Measurements from ENCODE around the gene DAPK2. TPM values are rescaled to one million over a fixed set of nuclear protein-coding genes. Genes with fewer than 3 reads are reported as not detected.
A peak's percentile ranks its signal among the peaks of the same experiment; 100 is the strongest.

The DAPK2 gene
- total and polyA plus RNA-seq, 3 donors from 2014 or later: 3.6 to 7.7 (median 5.9) TPM

GRCh38 chr15:63945007-63945788, 101.1 kb downstream of the DAPK2 start:
- Histone ChIP-seq H3K9me3 (no peaks in the 10 kb centered on the region), H3K4me1 (peaks cover 11% of the 10 kb centered on the region), H3K4me3 (no peak overlapping the region), H3K27ac (no peak overlapping the region), H3K36me3 (ENCODE audit: low read depth, missing control alignments) (no peaks in the 10 kb centered on the region), H3K27me3 (no peaks in the 10 kb centered on the region)
- DNase-seq: peak; percentile 78
- intact Hi-C loops (cut with DNase I; ENCODE audit: low total_unique reads): no loop called here
- 51 to 61% methylated on average over 7 to 8 of the region's 8 CpGs for WGBS, 2 donors
- TF ChIP-seq CTCF (IDR thresholded peaks at IDR 0.05): peak; percentile 56 to 94 (median 73)
- TF ChIP-seq POLR2A (IDR thresholded peaks at IDR 0.05): no peak

GRCh38 chr15:63944681-63944955, 101.7 kb downstream of the DAPK2 start:
- no peaks in the 10 kb centered on the region for H3K9me3 ChIP-seq
- 93 to 94% methylated on average over 3 of the region's 3 CpGs for WGBS, 2 donors
- intact Hi-C loops (cut with DNase I; ENCODE audit: low total_unique reads): no loop called here
- H3K4me1 ChIP-seq: peaks cover 16% of the 10 kb centered on the region
- H3K36me3 ChIP-seq (ENCODE audit: low read depth, missing control alignments): no peaks in the 10 kb centered on the region
- no peaks in the 10 kb centered on the region for H3K27me3 ChIP-seq
- no peak for DNase-seq
- no peak overlapping the region for H3K27ac ChIP-seq
- TF ChIP-seq POLR2A (IDR thresholded peaks at IDR 0.05): no peak
- no peak for TF ChIP-seq CTCF (IDR thresholded peaks at IDR 0.05)
- no peak overlapping the region for H3K4me3 ChIP-seq

GRCh38 chr15:63943829-63944680, 102.2 kb downstream of the DAPK2 start:
- DNase-seq: no peak
- H3K9me3 ChIP-seq: no peaks in the 10 kb centered on the region

GRCh38 chr15:63942486-63943365, 103.6 kb downstream of the DAPK2 start:
- no peak for DNase-seq
- 93 to 96% methylated on average over 6 of the region's 6 CpGs for WGBS, 2 donors
- no peaks in the 10 kb centered on the region for H3K36me3 ChIP-seq (ENCODE audit: low read depth, missing control alignments)
- H3K27me3 ChIP-seq: no peaks in the 10 kb centered on the region
- H3K4me3 ChIP-seq: no peak overlapping the region
- H3K27ac ChIP-seq: no peak overlapping the region
- H3K4me1 ChIP-seq: peaks cover 21% of the 10 kb centered on the region
- intact Hi-C loops (cut with DNase I; ENCODE audit: low total_unique reads): no loop called here
- H3K9me3 ChIP-seq: no peaks in the 10 kb centered on the region
- TF ChIP-seq POLR2A (IDR thresholded peaks at IDR 0.05) (no peak), CTCF (IDR thresholded peaks at IDR 0.05) (no peak)

More at GRCh38 chr15:63943829-63944680, 102.2 kb downstream of the DAPK2 start:
- Histone ChIP-seq H3K4me3 (no peak overlapping the region), H3K27ac (no peak overlapping the region), H3K4me1 (peaks cover 21% of the 10 kb centered on the region), H3K27me3 (no peaks in the 10 kb centered on the region), H3K36me3 (ENCODE audit: low read depth, missing control alignments) (no peaks in the 10 kb centered on the region)
- TF ChIP-seq CTCF (IDR thresholded peaks at IDR 0.05) (no peak), POLR2A (IDR thresholded peaks at IDR 0.05) (no peak)
- intact Hi-C loops (cut with DNase I; ENCODE audit: low total_unique reads): no loop called here
- 88 to 94% methylated on average over 9 of the region's 9 CpGs for WGBS, 2 donors
